Hepatic stellate cell (primary cell): ENCODE measurements around the gene ATG7.
"Not testable (repeated sequence)": the region's sequence is repeated elsewhere in the genome, so short reads cannot be mapped to it uniquely, and the experiment has no call there.

Experiments
- DNase-seq: peaks from one replicate; pipeline ENCODE4 v3.0.0; 2011; ENCODE audit warnings: low spot score

The ATG7 gene

DNA sequence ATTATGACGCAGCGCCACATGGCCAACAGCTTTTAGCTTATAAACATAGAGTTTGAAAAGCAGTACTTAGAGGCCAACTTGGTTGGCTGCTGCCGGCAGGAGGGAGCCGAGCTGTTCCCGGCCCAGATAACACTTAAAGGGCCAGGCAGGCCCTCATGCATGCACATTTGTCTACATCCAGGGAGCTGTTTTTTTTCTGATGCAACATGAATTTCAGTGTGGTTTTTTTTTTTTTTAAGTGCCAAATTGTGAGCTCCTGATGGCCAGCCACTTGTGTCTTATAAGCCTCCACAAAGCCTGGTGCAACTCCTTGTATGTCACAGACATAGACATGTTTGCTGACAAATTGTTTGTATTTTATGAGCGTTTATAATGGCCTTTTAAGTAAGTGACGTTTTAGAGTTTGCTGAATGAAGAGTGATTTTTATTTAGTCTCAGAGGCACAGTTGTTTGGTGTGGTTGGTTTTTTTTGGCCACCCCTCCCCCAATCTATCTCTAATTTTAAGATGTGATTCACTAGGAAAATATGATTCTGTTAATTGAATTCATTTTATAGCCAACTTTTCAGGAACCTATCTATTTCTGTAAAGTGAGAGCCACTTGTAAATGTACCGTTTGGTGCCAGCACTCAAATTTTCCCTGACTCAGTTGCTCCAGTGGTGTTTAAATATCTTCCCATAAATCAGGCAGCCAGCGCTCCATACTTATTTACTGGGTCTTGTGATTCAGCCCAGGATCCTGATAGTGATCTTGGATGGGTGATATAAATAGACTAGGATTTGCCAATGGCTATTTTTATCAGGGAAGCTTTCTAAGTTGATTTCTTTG is 237.2 kb downstream of the ATG7 start:
- peak; percentile 85 for DNase-seq

DNA sequence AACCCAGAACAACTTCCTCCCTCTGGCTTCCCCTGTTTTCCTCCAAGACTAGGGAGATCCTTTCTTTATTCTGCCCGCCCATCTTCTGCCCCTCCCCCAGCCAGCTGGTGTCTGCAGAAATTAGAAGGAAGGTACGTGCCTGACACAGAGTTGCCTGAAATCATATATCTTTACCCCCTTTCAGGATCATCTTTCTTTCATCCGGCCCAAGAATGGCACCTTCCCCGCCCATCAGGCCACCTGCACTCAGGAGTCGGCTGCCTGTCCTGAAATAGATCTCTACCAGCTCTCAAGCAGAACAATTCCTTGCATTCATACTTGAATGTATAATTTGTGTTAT is 237.8 kb downstream of the ATG7 start:
- no peak for DNase-seq

DNA sequence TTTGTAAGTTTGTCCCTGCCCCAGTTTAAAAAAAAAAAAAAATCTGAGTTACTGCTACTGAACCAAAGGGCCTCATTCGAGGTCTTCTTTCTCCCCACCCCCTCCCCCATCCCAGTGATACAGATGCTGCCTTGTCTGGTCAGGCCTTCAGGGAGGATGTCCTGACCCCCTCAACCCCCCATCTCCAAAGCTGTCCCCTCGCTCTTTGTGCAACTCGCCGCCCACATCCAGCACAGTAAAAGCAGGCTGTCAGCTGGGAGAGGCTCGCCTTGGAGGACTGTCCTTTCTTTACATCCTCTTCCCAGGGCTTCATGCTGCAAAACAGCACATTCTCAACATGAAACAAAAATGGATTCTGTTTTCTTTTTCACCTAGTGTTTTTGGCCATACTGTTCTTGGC is 238.2 kb downstream of the ATG7 start:
- DNase-seq, result no peak

DNA sequence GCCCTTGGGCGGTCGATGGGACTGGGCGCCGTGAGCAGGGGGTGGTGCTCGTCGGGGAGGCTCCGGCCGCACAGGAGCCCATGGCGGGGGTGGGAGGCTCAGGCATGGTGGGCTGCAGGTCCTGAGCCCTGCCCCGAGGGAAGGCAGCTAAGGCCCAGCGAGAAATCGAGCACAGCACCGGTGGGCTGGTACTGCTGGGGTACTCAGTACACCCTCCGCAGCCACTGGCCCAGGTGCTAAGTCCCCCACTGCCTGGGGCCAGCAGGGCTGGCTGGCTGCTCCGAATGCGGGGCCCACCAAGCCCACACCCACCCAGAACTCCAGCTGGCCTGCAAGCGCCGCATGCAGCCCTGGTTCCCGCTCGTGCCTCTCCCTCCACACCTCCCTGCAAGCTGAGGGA is 239.4 kb downstream of the ATG7 start:
- not testable (repeated sequence) for DNase-seq

DNA sequence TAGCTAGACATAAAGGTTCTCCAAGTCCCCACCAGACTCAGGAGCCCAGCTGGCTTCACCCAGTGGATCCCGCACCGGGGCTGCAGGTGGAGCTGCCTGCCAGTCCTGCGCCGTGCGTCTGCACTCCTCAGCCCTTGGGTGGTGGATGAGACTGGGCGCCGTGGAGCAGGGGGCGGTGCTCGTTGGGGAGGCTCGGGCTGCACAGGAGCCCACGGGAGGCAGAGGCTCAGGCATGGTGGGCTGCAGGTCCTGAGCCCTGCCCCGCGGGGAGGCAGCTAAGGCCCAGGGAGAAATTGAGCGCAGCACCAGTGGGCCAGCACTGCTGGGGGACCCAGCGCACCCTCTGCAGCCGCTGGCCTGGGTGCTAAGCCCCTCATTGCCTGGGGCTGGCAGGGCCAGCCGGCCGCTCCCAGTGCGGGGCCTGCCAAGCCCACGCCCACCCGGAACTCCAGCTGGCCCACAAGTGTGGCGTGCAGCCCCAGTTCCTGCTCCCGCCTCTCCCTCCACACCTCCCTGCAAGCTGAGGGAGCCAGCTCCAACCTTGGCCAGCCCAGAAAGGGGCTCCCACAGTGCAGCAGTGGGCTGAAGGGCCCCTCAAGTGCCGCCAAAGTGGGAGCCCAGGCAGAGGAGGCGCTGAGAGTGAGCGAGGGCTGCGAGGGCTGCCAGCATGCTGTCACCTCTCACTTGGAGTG is 241.1 kb downstream of the ATG7 start:
- not testable (repeated sequence) for DNase-seq

DNA sequence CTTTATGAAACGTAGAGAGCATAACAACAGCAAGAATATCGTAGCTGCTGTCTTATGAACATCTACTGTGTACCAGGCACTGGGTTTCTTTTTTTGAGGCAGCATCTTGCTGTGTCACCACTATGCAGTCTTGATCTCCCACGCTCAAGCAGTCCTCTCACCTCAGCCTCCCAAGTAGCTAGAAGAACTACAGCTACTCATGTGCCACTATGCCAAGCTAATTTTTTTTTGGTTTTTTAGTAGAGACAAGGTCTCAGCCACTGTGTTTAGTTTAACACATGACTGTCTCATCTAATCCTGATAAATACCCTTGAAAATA is 241.6 kb downstream of the ATG7 start:
- no peak for DNase-seq

DNA sequence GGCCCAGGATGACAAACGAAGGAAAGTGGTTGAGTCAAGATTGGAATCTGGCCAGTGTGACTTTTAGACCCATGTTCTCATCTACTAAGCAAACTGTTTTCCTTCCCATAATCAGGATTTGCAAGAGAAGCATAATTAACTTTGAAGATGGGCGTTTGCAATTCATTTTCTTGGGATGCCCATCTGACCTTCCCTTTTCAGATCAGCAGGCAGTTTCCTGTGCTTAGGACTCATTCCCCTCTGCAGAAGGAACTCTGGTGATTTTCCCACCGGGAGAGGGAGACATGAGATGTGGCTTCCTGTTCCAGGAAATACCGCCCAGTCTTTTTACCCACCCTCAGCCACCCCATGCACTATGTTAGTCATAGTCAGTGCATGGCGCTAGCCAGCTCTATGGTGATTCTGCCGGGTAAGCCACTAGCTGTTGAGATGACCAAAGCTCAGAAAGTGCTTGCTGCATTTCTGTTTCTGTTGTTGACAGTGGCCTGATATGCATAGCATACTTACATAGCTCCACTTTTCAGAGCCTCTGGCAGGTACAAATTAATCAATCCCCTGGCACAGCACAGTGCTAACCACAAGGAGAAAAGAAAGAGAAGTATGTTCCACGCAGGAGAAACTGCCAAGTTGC is 242.1 kb downstream of the ATG7 start:
- peak; percentile 92 for DNase-seq

DNA sequence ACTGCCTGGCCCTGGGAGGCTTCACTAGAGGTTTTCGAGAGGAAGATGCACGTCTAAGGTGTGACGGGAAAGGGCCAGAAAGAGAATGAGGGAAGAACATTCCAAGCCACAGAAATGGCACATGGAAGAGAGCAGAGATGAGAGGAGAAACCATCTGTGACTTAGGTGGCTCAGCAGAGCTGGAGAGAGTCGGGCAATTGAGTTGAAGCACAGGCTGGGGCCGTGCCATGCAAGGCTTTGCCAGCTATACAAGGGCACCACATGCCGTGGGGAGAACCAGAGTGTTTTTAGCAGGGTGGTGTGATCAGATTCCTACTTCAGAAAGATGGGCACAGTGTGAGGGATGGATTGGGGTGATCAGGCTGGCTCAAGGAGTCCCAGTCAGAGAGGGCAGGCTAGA is 245.4 kb downstream of the ATG7 start:
- DNase-seq, result no peak

DNA sequence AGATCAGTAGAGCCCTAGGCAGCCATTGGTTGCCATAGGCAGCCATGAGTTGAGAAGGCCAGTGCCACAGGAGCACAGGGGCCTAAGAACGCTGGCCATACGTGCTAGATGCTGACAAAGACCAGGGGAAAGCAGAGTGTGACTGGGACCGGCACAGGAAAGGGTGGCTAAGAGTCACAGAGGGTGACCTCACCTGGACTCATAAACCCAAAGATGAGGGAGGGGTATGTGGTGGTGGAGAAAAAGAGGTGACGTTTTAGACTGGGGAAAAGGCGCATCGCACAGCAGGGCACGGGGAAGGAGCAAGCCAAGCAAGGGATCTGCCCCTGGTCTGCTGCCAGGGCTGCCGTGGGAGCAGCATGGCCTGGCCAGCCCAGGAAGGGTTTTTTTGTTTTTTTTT is 249.0 kb downstream of the ATG7 start:
- no peak for DNase-seq

DNA sequence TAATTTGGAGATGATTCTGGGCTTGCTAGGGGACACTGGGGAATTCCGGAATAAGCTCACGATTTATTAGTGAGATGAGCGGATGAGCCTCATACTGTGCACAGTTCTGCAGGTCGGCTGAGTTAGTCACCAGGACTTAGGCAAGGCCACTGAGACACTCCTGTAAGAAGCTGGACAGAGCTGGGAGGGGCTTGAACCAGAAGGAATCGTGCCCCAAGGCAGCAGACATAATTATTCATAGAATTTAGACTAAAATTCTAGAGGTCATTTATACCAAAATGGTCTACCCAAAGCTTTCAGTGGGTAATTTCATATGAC is 250.2 kb downstream of the ATG7 start:
- DNase-seq, result no peak

DNA sequence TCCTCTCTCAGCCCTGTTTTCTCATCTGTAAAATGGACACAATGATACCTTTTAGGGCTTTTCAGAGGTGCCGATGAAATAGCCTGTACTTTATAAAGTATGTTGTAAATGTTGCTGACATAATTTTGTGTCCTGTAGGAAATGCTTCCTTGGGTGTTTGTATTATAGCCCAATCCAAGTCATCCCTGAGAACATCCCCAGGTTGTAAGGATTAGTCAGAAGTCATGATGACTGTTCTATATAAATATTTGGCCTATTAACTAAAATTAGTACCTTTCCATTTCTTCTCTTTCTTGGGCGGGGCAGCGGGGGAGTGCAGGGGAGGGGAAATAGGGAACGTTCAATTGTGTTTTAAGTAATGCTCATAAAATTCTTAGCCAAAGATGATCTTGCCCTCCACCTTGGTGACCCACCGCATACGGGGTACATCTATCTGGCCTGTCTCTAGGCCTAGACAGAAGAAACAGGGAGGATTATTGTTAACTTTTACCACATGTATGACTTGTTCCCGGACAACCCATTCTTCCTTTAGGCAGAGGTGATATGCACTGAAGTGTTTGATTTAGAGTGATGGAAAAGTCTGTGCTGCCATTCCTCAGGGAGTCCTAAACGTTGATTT is 250.9 kb downstream of the ATG7 start:
- DNase-seq, result no peak

DNA sequence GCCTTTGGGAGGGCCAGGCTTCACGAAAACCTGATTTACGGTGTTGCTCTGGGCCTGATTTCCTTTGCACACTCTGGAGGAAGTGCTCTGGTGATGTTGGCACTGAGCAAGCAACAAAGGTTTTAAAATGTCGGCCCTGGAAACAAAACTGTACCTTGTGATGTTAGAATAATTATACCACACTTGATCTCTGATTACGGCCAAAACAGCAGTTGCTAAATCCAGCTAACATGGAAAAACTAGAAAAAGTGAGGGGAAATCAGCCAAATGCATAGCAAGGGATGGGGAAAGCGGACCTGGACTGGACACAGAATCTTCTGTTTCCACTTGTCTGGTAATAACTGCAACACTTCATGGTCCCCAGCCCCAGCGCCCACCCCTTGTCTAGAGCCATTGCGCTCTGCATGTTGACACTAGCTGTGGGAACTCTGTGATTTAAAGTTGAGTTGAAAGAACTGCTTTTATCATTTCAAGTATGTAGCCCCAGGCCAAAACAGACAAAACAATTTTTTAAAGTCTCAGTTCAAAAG is 251.4 kb downstream of the ATG7 start:
- no peak for DNase-seq

DNA sequence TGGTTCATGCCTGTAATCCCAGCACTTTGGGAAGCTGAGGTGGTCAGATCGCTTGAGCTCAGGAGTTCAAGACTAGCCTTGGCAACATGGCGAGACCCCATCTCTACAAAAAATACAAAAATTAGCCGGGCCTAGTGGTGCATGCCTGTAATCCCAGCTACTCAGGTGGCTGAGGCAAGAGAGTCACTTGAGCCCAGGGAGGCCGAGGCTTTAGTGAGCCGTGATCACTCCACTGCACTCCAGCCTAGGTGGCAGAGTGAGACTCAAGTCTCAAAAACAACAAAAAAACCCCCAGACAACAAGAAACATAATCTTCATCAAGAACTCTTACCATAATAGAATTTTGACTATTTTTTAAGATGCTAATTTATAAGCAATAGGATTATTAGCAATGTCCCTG is 253.9 kb downstream of the ATG7 start:
- not testable (repeated sequence) for DNase-seq

DNA sequence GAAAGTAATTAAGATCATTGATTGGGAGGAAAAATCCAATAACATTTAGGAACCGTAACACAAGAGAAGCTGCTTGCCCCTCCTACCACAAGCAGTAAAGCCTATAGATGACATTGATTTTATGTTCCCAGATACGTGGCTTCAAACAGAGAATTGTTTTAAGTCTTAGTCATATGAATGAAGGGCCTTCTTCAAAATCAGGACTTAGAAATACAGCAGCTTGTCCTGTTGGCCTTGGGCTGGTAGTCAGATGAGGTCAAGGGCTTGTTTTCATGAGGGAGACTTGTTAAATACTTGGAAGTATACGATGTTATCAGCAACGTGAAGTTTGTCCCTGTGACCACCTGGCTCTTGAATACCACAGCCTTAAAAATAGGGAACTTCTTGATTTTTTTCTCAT is 257.1 kb downstream of the ATG7 start:
- no peak for DNase-seq

DNA sequence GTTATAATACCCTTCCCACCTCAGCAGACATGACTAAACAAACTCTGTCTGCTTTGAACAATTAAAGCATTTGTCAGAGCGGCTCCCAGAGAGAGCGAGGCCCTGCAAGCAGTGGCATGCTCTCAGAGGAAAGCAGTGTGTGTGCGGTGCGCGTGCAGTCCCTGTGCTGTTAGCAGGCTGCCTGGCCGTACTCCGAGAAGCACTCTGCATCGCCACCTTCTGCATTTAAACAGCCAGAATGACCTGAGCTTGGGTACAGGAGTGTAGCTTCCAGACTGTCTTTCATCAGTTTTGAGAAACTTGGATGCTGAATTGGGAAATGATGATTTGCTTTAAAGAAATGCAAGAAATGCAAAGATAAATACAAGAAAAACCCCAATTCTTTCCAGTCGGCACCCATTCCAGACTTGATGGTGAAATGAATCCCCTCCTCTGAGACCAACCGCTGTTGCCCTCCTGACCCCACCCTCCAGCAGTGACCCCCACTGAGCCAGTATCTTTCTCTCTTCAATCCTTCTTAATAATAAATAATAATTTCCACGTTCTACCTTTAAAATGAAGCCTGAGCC is 258.0 kb downstream of the ATG7 start:
- peak; percentile 80 for DNase-seq

DNA sequence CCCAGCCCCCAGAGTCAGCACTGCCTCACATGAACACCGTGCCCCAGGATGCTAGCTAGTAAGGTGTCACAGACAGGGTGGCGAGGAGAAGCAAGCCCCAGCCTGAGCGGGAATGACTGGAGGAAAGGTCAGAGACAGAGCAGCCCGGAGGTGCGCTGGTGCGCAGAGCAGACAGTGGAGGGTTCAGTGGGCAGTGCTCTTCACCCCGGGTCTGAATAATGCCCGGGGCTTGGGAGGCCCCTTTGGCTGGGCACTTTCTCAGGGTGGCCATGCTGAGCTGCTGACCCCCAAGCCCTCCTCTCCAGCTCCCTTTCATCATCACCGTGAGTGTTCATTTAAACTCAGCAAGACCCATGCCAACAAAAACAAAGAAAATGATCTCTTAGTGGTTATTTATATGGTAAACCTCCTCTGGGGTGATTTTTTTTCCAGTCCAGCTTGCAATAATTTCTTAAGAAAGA is 260.8 kb downstream of the ATG7 start:
- DNase-seq, result peak; percentile 53

DNA sequence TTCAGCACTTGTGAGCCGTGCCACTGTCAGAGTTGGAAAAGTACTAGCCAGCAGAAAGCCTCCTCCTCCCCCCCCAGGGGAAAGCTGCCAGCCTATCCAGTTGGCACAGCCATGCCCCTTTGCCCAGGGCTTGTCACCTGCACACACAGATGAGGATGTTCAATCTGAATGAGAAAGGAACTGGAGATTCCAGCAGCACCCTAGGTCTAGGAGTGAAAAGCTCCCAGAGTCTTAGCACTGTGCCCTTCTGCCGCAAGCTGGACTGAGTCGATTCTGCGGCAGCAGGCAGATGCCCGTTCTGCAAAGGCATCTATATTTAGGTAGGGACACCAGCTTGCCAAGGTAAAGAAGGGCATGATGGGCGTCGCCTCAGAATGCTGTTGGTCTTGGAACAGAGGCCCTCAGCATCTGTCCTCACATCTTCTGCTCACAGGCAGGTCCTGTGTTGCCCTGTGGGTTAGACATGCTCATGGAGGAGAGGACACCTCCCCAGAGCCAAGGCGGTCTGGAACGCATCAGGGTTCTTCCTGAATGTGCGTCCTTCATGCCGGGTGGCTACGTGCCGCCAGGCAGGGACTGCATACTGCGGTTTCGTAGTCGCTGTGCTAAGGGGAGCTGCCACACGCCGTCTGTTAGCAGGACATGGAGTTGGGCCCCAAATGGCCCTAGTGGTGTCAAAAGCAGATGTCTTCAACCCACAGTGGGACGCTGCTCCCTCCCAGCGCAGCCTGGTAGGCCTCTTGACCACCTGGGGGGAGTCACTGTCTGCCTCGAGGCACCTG is 262.0 kb downstream of the ATG7 start:
- DNase-seq, result no peak

DNA sequence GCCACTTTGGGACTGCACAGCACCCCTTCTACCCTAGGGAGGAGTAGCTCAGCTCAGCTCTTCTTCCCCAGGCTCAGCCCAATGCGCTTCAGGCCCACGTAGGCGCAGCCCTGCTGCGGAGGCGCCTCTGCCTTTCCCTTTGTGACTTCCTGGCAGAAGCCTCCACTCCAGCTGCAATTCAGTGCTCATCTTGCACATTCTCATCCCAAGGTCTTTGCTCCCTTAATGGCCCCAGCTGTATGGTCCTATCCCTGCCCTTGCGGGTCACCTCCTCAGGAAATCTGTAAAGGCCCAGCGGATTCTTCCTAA is 262.6 kb downstream of the ATG7 start:
- no peak for DNase-seq

DNA sequence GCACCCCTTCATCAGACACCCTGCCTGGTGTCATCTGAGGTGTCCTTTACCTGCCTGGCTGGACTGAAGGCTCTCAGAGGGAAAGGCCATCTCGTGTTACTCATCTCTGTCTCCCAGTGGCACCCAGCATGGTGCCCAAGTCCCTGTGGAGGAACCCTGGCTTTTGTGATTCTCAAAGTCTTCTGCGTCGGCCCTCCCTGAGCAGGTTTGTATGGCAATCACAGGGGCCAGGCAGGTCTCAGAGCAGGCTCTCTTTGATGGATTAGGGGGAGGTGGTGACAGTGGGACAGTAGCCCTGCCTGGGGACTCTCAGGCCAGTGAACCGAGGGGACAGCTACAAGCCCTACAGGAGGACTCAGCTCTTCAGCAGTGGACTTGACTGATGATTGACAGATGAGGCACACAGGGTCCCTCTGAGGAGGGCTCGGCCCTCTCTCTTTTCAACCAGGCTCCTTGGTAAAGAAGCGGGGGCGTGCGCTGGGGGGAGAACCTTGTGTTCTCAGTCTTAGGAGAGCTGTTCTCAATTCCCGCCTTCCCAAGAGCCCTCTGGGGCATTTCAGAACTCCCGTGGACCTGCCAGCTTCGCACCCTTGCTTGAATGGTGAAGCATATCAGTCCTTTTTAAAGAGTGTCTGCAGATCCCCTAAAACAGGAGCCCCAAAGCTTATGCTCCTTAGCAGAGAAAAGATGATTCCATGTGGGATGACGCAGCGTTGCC is 263.2 kb downstream of the ATG7 start:
- DNase-seq, result no peak

DNA sequence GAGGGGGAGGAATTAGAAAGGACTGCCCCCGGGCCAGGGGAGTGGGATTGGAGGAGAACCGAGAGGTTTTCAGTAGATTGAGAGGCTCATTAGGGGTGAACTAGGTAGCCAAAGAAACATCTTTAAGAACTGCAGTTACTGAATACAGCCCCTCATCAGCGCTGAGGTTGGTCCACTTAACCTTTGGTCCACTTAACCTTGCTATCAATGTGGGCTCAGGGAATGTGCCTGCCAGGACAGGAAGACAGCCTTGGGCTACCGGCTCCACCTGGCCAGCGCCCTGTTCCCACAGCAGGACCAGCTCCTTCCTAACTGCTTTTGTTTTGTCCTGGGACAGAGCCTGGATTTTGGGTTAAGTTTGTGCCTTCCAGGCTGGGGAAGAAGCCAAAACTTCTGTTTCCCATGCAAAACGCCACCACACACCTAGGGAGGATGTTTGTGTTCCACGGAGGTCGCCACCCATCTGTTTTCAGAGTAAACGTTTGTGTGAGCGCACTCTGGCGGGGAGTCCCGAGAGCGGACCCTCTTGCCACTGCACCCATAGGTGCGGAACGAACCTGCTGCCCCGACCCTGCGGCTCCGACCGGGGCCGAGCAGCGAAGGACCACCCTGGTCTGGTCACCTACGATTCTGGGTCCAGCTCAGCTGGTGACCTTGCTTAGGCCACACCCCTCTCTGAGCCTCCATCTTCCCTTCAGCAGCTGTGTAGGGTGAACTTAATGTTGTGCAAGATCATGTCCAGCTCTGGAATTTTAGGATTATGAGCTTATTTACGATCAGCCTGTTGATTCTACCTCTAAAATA is 264.1 kb downstream of the ATG7 start:
- DNase-seq, result no peak
